PC-3 (cell line): ENCODE results near the gene WFDC5. TPM values are rescaled to one million over a fixed set of nuclear protein-coding genes. Genes with fewer than 3 reads are reported as not detected.

Experiments
- ATAC-seq: fragments of 200-7000 bp; cut with Tn5 transposase; 2 replicates; pipeline ENCODE4 v1.9.1; 2020; ENCODE audit warnings: mild to moderate bottlenecking, moderate library complexity
- Bru-seq: library from RNA; stranded (reverse); fragments of 400-500 nt; gene quantifications from one replicate; lab custom pipeline; 2021; lab: Mats Ljungman, UMichigan
- BruChase-seq, 2 experiments: library from RNA; stranded (reverse); fragments of 400-500 nt; gene quantifications; one replicate each; lab custom pipeline; 2021; lab: Mats Ljungman, UMichigan
- BruUV-seq: library from RNA; stranded (reverse); fragments of 400-500 nt; replicated peaks from 2 replicates; lab custom pipeline; 2021; lab: Mats Ljungman, UMichigan
- CTCF ChIA-PET: fragments of 300-600 bp; sonication (Branson Sonifier 250); formaldehyde crosslinking; loops from one replicate; lab custom pipeline; 2022; ENCODE audit warnings: antibody characterized with exemption; lab: Charles Lee
- POLR2A ChIA-PET: fragments of 300-600 bp; sonication (Branson Sonifier 250); formaldehyde crosslinking; loops from one replicate; lab custom pipeline; 2022; ENCODE audit warnings: antibody characterized with exemption; ENCODE audit not compliant: unreplicated experiment; lab: Charles Lee
- DNase-seq: peaks from one replicate; pipeline ENCODE4 v3.0.0-alpha.2; 2015
- H2AFZ ChIP-seq: fragments of 300-600 bp; sonication (generic); 2 replicates; pipeline ENCODE4 v1.6.0; 2016; ENCODE audit warnings: antibody characterized with exemption, low read length
- H3F3A ChIP-seq: fragments of 300-600 bp; sonication (generic); one replicate; pipeline ENCODE4 v1.6.0; 2017; ENCODE audit warnings: antibody characterized with exemption, low read length, control low read depth, mild to moderate bottlenecking; ENCODE audit not compliant: unreplicated experiment
- H3K27ac ChIP-seq: fragments of 300-600 bp; sonication (generic); 2 replicates; pipeline ENCODE4 v1.5.1; 2016; ENCODE audit warnings: mild to moderate bottlenecking, low read length
- H3K27me3 ChIP-seq: fragments of 300-600 bp; sonication (generic); 2 replicates; pipeline ENCODE4 v1.6.1; 2016; ENCODE audit warnings: low read length, mixed read lengths
- H3K36me3 ChIP-seq: fragments of 300-600 bp; sonication (generic); 2 replicates; pipeline ENCODE4 v1.6.1; 2016; ENCODE audit warnings: low read depth, mixed run types, low read length, mixed read lengths
- H3K4me1 ChIP-seq: fragments of 300-600 bp; sonication (generic); 2 replicates; pipeline ENCODE4 v1.5.1; 2016; ENCODE audit warnings: low read length; ENCODE audit not compliant: insufficient read depth
- H3K4me2 ChIP-seq: fragments of 300-600 bp; sonication (generic); 2 replicates; pipeline ENCODE4 v1.6.0; 2016; ENCODE audit warnings: low read length
- H3K4me3 ChIP-seq: fragments of 300-600 bp; sonication (generic); 2 replicates; pipeline ENCODE4 v1.5.1; 2016; ENCODE audit warnings: mild to moderate bottlenecking, low read length, mixed read lengths
- H3K79me2 ChIP-seq: fragments of 300-600 bp; sonication (generic); 2 replicates; pipeline ENCODE4 v1.6.1; 2017; ENCODE audit warnings: low read length, mixed read lengths
- H3K9ac ChIP-seq: fragments of 300-600 bp; sonication (generic); 2 replicates; pipeline ENCODE4 v1.6.0; 2016; ENCODE audit warnings: mild to moderate bottlenecking, low read length
- H3K9me2 ChIP-seq: fragments of 300-600 bp; sonication (generic); replicated peaks from 2 replicates; pipeline ENCODE4 v1.6.1; 2016; ENCODE audit warnings: mixed run types, low read length, mixed read lengths
- H3K9me3 ChIP-seq: fragments of 300-600 bp; sonication (generic); 2 replicates; pipeline ENCODE4 v1.6.1; 2016; ENCODE audit warnings: low read length, mixed read lengths
- H4K20me1 ChIP-seq: fragments of 300-600 bp; sonication (generic); 2 replicates; pipeline ENCODE4 v1.6.1; 2016; ENCODE audit warnings: low read length, mixed read lengths
- EZH2 ChIP-seq: fragments of 300-600 bp; sonication (generic); IDR thresholded peaks from one replicate; pipeline ENCODE4 v1.6.1; 2017; ENCODE audit warnings: antibody characterized with exemption, mild to moderate bottlenecking, low read length; ENCODE audit not compliant: unreplicated experiment
- EZH2phosphoT487 ChIP-seq: fragments of 300-600 bp; sonication (generic); IDR thresholded peaks from 2 replicates; pipeline ENCODE4 v1.6.1; 2018; ENCODE audit warnings: mild to moderate bottlenecking, antibody characterized with exemption, low read length, borderline replicate concordance
- intact Hi-C: fragments of 100-400 bp; cut with micrococcal nuclease; formaldehyde crosslinking; loops from 2 replicates; pipeline ENCODE4 v1.9.0; 2023
- long read RNA-seq: library from polyadenylated mRNA; unstranded; transcript quantifications from one replicate; pipeline ENCODE4 v2.0.0, GENCODE V29; 2021; ENCODE audit not compliant: unreplicated experiment
- total RNA-seq: library from RNA; depleted of rRNA; stranded (reverse); fragments of >200 nt; gene quantifications from 2 replicates; pipeline ENCODE4 v1.2.3, GENCODE V29; 2014; rRNA removed
- TF ChIP-seq, protein P1 (sequence below): fragments of 300-600 bp; sonication (generic); conservative IDR thresholded peaks from 2 replicates; pipeline ENCODE4 v1.5.1; 2017; ENCODE audit warnings: antibody characterized with exemption, low read depth, mild to moderate bottlenecking, low read length

WFDC5 gene, protein sequence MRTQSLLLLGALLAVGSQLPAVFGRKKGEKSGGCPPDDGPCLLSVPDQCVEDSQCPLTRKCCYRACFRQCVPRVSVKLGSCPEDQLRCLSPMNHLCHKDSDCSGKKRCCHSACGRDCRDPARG
- total RNA-seq = not detected in 2 replicates
- not detected for Bru-seq, nascent RNA
- BruChase-seq, experiment 1, labeled RNA remaining after a 6-hour chase = percentile 26 among the genes with signal in this experiment
- percentile 23 among the genes with signal in this experiment for BruChase-seq, experiment 2, labeled RNA remaining after a 2-hour chase
- long read RNA-seq = 0 reads

DNA sequence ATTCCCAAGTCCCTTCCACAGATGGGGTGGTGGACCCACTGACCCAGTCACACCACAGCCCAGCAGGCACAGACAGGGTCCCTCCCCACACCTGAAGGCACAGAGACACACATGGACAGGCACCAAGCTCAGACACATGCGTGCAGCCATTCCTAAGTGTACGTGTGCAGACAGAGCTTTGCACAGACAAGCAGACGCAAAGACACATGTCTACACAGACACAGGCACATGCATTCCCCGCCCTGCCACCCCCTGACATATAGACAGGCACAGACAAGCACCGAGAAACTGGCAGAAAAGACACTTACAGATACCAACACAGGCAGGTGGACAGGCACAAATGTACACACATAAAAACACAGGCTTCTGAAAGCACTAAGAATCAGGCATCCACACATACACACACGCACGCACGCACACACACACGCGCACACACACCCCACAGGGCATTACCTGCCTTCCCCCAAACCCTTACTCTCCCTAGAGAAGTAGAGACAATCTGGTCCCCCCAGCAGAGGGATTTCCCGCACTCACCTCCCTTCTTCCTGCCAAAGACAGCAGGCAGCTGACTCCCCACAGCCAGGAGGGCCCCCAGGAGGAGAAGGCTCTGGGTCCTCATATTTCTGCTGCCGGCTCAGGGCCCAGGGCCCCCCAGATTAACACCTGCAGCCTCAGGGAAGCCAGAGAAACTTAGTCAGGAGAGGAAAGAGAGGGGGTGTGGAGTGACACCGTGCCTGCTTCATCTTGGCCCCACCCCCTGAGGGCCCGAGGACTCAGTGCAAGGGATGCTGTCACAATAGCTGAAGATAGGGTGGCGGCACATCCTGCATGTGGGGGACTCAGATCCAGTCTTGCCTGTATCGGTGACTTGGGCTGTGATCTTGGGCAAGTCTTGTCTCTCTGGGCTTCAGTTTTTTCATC, at the start of gene WFDC5:
TSS of gene WFDC5 (minus strand) at position 710 of the 921 bp plus-strand sequence. CDS start at position 619, 91 bp downstream.
- BruUV-seq = no TSS peak
- no peaks in the 10 kb centered on the region for H3K9me3 ChIP-seq
- H4K20me1 ChIP-seq = no peaks in the 10 kb centered on the region
- no peak within 1 kb of the TSS for H2AFZ ChIP-seq
- H3K36me3 ChIP-seq = no peaks in the 10 kb centered on the region
- no peak within 1 kb of the TSS for H3K4me2 ChIP-seq
- H3K4me3 ChIP-seq = no peak within 1 kb of the TSS
- ChIA-PET CTCF (no interaction called here), POLR2A (no interaction called here)
- no peaks in the 10 kb centered on the region for H3F3A ChIP-seq
- intact Hi-C loops = no loop called here
- no peak for DNase-seq
- H3K9ac ChIP-seq = no peak within 1 kb of the TSS
- no peak; the same call in 1 of the 2 replicates for ATAC-seq
- no peaks in the 10 kb centered on the region for H3K9me2 ChIP-seq
- no peak within 1 kb of the TSS for H3K27ac ChIP-seq
- TF ChIP-seq EZH2phosphoT487 = no peak
- H3K27me3 ChIP-seq = no peaks in the 10 kb centered on the region
- H3K79me2 ChIP-seq = no peaks in the 10 kb centered on the region
- no peaks in the 10 kb centered on the region for H3K4me1 ChIP-seq

DNA sequence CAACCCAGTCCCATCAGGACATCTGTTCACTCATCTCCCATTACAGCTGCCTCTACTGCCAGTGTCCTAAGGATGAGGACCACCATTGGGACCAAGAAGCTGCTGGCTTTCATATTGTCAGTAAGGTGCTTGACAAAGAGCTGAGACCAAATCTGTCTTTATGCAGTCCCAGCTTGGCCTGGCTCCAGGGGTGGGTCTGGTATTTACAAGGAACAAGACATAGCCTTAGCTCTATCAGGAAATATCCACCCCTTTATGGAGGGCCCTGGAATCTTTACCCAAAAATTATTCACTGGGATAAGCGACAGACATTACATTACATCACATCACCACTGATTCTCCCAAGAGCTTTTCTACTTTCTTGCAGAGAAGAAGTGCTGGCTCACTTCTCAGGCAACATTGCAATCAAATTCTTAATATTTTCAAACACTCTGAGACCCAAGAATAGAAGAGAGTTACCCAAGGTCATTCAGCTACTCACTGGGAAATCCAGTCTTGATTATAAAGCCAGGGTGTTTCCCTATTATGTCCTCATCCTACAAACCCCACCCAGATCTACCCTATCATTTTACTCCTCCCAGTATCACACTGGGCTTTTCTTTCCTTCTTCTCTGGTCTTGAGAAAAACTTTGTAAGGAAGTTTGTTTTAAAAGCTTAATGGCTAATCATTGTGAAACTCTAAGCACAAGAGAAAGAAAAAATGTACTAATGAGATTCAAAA, 48.3 kb upstream of the WFDC5 start:
- Histone ChIP-seq H3K4me3 (no peak overlapping the region), H3K9me2 (no peaks in the 10 kb centered on the region), H3K79me2 (no peaks in the 10 kb centered on the region), H3K4me1 (peaks cover 5% of the 10 kb centered on the region), H3K36me3 (peaks cover 4% of the 10 kb centered on the region; the same call in 1 of the 2 replicates), H3F3A (no peaks in the 10 kb centered on the region), H3K4me2 (no peak overlapping the region), H4K20me1 (no peaks in the 10 kb centered on the region), H3K9ac (no peak overlapping the region), H2AFZ (no peak overlapping the region), H3K27ac (no peak overlapping the region), H3K9me3 (peaks cover 13% of the 10 kb centered on the region), H3K27me3 (no peaks in the 10 kb centered on the region)
- TF ChIP-seq, protein P1, sequence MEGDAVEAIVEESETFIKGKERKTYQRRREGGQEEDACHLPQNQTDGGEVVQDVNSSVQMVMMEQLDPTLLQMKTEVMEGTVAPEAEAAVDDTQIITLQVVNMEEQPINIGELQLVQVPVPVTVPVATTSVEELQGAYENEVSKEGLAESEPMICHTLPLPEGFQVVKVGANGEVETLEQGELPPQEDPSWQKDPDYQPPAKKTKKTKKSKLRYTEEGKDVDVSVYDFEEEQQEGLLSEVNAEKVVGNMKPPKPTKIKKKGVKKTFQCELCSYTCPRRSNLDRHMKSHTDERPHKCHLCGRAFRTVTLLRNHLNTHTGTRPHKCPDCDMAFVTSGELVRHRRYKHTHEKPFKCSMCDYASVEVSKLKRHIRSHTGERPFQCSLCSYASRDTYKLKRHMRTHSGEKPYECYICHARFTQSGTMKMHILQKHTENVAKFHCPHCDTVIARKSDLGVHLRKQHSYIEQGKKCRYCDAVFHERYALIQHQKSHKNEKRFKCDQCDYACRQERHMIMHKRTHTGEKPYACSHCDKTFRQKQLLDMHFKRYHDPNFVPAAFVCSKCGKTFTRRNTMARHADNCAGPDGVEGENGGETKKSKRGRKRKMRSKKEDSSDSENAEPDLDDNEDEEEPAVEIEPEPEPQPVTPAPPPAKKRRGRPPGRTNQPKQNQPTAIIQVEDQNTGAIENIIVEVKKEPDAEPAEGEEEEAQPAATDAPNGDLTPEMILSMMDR = no peak
- TF ChIP-seq EZH2phosphoT487 = no peak
- no peak for TF ChIP-seq EZH2
- ChIA-PET POLR2A (interaction anchor here (0.6 kb wide), 1 partner anchor 11 kb away, joined by 6 read pairs; no protein-coding TSS in a partner anchor), CTCF (no interaction called here)
- BruUV-seq = no TSS peak
- intact Hi-C loops = no loop called here
- DNase-seq = no peak
- ATAC-seq = no peak

DNA sequence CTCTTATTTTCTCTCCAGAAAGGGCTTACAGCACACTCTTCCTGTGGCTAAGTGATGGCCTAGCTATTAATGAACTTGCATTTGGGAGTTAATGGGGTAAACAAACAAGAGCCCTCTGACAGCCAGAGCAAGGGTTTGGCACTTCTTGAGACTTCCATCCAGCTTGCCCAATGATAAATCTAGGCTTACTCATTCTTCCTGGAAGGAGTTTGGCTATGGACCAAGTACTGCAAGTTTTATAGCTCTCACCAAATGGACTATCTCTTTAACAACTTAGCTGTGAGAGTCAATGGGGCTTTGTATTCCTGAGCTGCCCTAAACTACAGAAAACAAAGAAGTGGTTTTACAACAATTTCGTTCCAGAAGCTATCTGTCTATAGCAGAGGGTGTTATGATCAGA, 43.0 kb upstream of the WFDC5 start:
- DNase-seq = peak; percentile 96
- Histone ChIP-seq H3K4me1 (peaks cover 15% of the 10 kb centered on the region), H4K20me1 (no peaks in the 10 kb centered on the region), H3K4me3 (peak overlapping the region; percentile 1; the same call in 1 of the 2 replicates), H3K79me2 (no peaks in the 10 kb centered on the region), H3K27me3 (no peaks in the 10 kb centered on the region), H3K9ac (no peak overlapping the region), H3K9me3 (peaks cover 6% of the 10 kb centered on the region; the same call in 1 of the 2 replicates), H3K36me3 (peaks cover 4% of the 10 kb centered on the region; the same call in 1 of the 2 replicates), H2AFZ (no peak overlapping the region), H3K27ac (peak overlapping the region; percentile 74), H3F3A (no peaks in the 10 kb centered on the region), H3K4me2 (peak overlapping the region; percentile 37), H3K9me2 (no peaks in the 10 kb centered on the region)
- BruUV-seq = no TSS peak
- ChIA-PET CTCF (interaction anchor here (0.7 to 1.1 kb wide), 3 partner anchors 120 to 136 kb away, joined by 3 to 5 read pairs (median 5); no protein-coding TSS in a partner anchor), POLR2A (interaction anchor here (0.6 kb wide), 1 partner anchor 134 kb away, joined by 3 read pairs; no protein-coding TSS in a partner anchor)
- intact Hi-C loops = loop anchor here (1.0 kb wide), 1 partner anchor 16 kb away; the partner anchor contains the start of gene PI3
- no peak for TF ChIP-seq EZH2
- no peak for TF ChIP-seq EZH2phosphoT487
- TF ChIP-seq, protein P1 = no peak
- ATAC-seq = peak; percentile 92
